Renal cortex interstitium (tissue), 11 donors: Measurements from ENCODE around the gene ADORA2B. TPM values are rescaled to one million over a fixed set of nuclear protein-coding genes. Genes with fewer than 3 reads are reported as not detected.
"Not testable (repeated sequence)": the region's sequence is repeated elsewhere in the genome, so short reads cannot be mapped to it uniquely, and the experiment has no call there.

ENCODE experiments used
- DNase-seq, 11 donors: peaks; one replicate each; pipeline ENCODE4 v3.0.0-alpha.2; 2013; ENCODE audit warnings: low read depth in 9 of 11, low spot score in 4 of 11; ENCODE audit errors: extremely low read depth in 1 of 11
- polyA plus RNA-seq, 3 donors: library from polyadenylated mRNA; unstranded; fragments of 120-200 nt; gene quantifications; one replicate each; pipeline ENCODE4 v1.2.1, GENCODE V29; 2013; ENCODE audit not compliant: insufficient read length in 3 of 3

The ADORA2B gene
- polyA plus RNA-seq, 3 donors = 1.3 to 7.3 (median 5.1) TPM

- no peak for DNase-seq
These were observed 26.3 kb downstream of the ADORA2B start for GRCh38 chr17:15971098-15971678.

GRCh38 chr17:15971882-15972281 lies 27.0 kb downstream of the ADORA2B start:
- DNase-seq = no peak

GRCh38 chr17:15972497-15972951 lies 27.6 kb downstream of the ADORA2B start:
- no peak for DNase-seq

- no peak for DNase-seq
These were observed 28.1 kb downstream of the ADORA2B start for GRCh38 chr17:15973016-15973415.

- DNase-seq = no peak
These were observed 28.9 kb downstream of the ADORA2B start for GRCh38 chr17:15973834-15974233.

- DNase-seq = no peak
These were observed 33.0 kb downstream of the ADORA2B start for GRCh38 chr17:15977894-15978293.

- no peak for DNase-seq
These were observed 33.7 kb downstream of the ADORA2B start for GRCh38 chr17:15978606-15979005.

GRCh38 chr17:15979013-15979412 lies 34.1 kb downstream of the ADORA2B start:
- not testable (repeated sequence) for DNase-seq

- DNase-seq = no peak
These were observed 36.3 kb downstream of the ADORA2B start for GRCh38 chr17:15981208-15981607.

GRCh38 chr17:15981646-15982580 lies 37.0 kb downstream of the ADORA2B start:
- no peak for DNase-seq

- DNase-seq = no peak
These were observed 51.4 kb downstream of the ADORA2B start for GRCh38 chr17:15996322-15996721.

- no peak for DNase-seq
These were observed 53.2 kb downstream of the ADORA2B start for GRCh38 chr17:15998031-15998562.

- DNase-seq = peak; percentile 83 to 94 (median 92)
These were observed 54.4 kb downstream of the ADORA2B start, which contains the start of the genes TTC19 and ZSWIM7 for GRCh38 chr17:15999141-15999973. TTC19 (plus strand) TSS chr17:15999824; CDS start chr17:15999849, 25 bp downstream. ZSWIM7 (minus strand) TSS chr17:15999704; CDS start chr17:15999594, 110 bp downstream.

GRCh38 chr17:15999974-16000827 lies 55.3 kb downstream of the ADORA2B start:
- DNase-seq = peak in 7 of 11 donors; percentile 7 to 45 (median 28)

GRCh38 chr17:16001226-16001897 lies 56.4 kb downstream of the ADORA2B start:
- no peak for DNase-seq

GRCh38 chr17:16002708-16003260 lies 57.9 kb downstream of the ADORA2B start:
- no peak for DNase-seq

GRCh38 chr17:16003841-16004240 lies 58.9 kb downstream of the ADORA2B start:
- DNase-seq = no peak
